ENCODE measurements around the gene ACP7.
"Not testable (repeated sequence)": the region's sequence is repeated elsewhere in the genome, so short reads cannot be mapped to it uniquely, and the experiment has no call there.

ACP7 gene

GRCh38 chr19:39083983-39084731, at the start of gene ACP7:
ACP7 (plus strand) TSS chr19:39084368; CDS start chr19:39085270, 902 bp downstream.
- DNase-seq: no peak

- no peak for DNase-seq
Observed at GRCh38 chr19:39036581-39036980, 47.6 kb upstream of the ACP7 start.

- DNase-seq: no peak
Observed at GRCh38 chr19:39037194-39037593, 47.0 kb upstream of the ACP7 start.

- no peak for DNase-seq
Observed at GRCh38 chr19:39038098-39038497, 46.1 kb upstream of the ACP7 start.

GRCh38 chr19:39045506-39045905, 38.7 kb upstream of the ACP7 start:
- DNase-seq: no peak

- no peak for DNase-seq
Observed at GRCh38 chr19:39046037-39046821, 37.9 kb upstream of the ACP7 start.

- DNase-seq: no peak
Observed at GRCh38 chr19:39047073-39047472, 37.1 kb upstream of the ACP7 start.

GRCh38 chr19:39052243-39052746, 31.9 kb upstream of the ACP7 start:
- DNase-seq: no peak

GRCh38 chr19:39052846-39053245, 31.3 kb upstream of the ACP7 start:
- no peak for DNase-seq

GRCh38 chr19:39053276-39054090, 30.7 kb upstream of the ACP7 start:
- DNase-seq: no peak

- DNase-seq: no peak
Observed at GRCh38 chr19:39054091-39054470, 30.1 kb upstream of the ACP7 start.

GRCh38 chr19:39057615-39058014, 26.6 kb upstream of the ACP7 start:
- DNase-seq: no peak

- no peak for DNase-seq
Observed at GRCh38 chr19:39059302-39059701, 24.9 kb upstream of the ACP7 start.

- DNase-seq: no peak
Observed at GRCh38 chr19:39060171-39060570, 24.0 kb upstream of the ACP7 start.

- DNase-seq: no peak
Observed at GRCh38 chr19:39064405-39064804, 19.8 kb upstream of the ACP7 start.

GRCh38 chr19:39065928-39066327, 18.2 kb upstream of the ACP7 start:
- no peak for DNase-seq

- no peak for DNase-seq
Observed at GRCh38 chr19:39067104-39067503, 17.1 kb upstream of the ACP7 start.

GRCh38 chr19:39068259-39068658, 15.9 kb upstream of the ACP7 start:
- DNase-seq: not testable (repeated sequence)

- DNase-seq: no peak
Observed at GRCh38 chr19:39070888-39071287, 13.3 kb upstream of the ACP7 start.

GRCh38 chr19:39074205-39074692, 9.9 kb upstream of the ACP7 start:
- DNase-seq: no peak

- DNase-seq: no peak
Observed at GRCh38 chr19:39074942-39075341, 9.2 kb upstream of the ACP7 start.

GRCh38 chr19:39077323-39077722, 6.8 kb upstream of the ACP7 start:
- no peak for DNase-seq

Data from NCI-H2029 treated with DMSO at 0.1 percent for 48 hours (cell line).